HG03103 (cell line): ENCODE results near the gene VASH1.

Experiments
- ATAC-seq: cut with Tn5 transposase; IDR thresholded peaks from one replicate; pipeline ENCODE4 v1.9.1; 2021; ENCODE audit warnings: low read depth; ENCODE audit not compliant: unreplicated experiment

Gene VASH1

DNA sequence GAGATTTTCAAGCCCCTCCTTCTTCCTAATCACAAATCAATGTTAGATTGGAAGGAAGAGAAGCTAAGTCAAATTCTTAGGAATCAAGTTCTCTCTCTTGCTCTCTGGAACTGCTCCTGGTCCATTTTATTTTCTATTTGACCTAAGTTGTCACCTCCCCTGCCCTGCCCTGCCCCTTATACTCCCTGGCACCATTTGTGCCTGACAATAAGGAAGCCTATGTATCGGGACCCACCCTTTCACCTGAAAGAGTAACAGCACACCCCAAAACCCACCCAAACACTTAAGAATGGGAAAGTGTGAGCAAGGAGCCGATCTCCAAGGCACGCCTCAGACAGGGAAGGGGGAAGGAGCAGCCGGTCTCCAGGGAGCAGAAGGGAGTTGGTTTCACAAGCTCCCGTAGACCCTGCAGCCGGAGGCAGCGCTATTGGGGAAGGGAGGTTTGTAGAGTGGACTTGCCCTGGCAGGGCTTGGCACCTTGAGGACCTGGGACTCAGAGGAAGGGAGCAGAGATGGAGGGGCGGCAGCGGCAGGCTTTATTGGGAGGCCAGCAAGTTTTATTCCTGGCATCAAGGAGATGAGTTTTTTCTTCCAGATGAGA is 66.5 kb downstream of the VASH1 start:
- ATAC-seq, result no peak

DNA sequence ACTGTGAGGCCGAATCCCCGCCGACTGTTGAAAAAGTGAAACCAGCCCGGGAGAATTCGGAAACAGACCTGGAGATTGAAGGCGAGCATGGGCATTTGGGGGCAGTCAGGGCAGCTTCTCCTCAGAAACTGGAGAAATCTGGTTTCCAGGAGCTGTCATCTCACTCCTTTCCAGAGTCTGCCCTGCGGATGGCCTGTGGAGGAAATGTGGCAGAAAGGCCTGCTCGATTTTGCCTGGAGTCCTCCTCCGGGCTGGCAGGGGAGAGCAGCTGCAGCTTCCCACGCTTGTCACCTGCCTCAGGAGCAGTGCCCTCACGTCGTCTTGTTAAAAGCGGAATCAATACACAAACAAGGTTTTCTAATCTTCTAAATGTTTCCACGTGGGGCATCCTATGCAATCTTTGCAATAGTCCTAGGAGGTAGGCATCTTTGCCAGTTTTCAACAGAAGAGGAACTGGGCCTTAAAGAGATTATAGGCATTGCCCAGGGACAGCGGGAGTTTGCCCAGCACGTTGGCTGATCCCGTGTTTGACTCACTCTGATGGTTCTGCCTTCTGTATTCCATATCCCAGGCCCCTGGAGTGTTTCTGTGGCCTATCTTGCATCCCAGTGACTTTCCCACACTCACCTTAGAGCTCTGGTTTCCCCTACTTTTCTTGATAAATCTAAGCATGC is 67.2 kb downstream of the VASH1 start:
- no peak for ATAC-seq

DNA sequence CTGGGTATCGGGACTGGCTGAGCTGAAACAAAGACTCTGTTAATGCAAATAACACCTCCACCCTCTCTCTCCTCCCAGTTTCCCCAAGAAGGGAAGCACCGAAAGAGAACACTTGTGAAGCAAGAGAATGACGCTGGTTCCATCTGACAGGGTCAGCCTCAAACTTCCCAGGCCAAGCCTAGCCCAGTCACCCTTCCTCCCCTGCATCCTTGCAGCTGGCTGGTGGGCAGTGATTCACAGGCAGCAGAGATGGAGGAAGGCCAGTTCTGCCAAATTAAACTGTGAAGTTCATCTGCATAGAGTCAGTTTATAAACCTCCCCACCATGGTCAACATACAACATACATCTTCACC is 67.7 kb downstream of the VASH1 start:
- no peak for ATAC-seq

DNA sequence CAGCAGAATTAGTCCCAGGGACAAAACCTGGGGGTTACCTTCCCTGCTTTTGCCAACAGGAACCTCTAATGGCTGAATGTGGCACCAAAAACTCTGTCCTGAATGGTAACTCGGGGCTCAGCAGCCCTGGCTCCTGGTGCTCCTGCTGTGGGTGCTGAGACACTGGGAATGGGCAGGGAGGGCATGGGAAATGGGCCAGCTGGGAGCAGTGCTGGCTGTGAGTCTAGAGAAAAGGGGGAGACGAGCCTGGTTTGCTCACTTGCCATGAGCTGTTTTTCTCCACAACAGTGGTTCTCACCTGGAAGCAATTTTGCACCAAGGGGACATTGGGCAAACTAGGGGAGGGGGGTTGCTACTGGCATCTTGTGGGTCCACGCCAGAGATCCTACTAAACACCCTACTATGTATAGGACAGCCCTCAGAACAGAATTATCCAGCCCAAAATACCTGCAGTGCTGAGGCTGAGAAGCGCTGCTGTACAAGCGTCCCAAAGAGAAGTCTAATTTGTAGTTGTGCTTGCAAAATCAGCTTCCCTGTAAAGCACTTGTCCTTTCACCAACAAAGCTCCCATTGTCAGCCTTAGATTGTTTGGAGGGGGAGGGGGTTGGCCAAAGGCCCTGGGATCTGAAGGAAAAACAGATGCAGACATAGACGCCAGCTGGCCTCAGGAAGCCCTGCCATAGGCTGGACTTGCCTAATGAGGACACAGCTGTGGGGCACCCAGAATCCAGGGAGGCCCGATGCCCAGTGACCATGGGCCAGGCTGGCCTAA is 68.6 kb downstream of the VASH1 start:
- no peak for ATAC-seq

DNA sequence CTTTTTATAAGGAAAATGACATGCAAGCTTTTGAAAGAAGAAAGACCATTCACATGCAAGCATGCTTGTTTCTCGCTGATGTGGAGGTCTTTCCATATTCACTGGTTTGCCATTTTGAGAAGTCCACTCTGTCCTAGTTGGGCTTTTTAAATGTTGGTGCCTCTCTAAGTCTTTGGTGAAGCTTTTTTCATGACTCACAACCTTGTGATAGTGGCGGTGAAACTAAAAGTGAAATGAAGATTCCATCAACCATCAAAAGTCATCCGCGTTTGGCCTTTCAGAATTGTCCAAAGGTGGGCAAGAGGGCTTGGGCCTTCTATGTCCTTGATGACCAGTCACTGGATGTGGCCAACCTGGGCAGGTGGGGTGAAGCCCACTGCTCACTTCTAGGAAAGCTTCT is 69.3 kb downstream of the VASH1 start:
- no peak for ATAC-seq

DNA sequence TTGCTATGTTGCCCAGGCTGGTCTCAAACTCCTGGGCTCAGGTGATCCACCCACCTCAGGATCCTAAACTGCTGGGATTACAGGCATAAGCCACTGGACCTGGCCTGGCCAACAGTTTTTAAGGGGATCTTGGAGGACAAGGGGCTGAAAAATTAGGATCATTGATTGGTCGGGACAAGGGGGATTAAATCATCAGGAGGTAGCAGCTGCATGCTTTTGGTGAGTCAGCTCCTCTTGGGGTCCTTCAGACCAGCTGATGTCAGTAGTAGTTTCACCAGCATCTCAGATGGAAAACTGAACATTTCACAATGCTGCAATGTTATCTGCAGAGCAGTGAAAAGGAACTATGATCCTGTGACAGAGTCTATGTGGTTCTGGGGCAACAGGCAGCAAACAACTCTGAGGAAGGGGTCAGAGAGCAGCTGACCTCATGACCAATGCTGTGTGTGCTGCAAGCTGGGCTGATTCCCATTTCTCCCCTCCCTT is 71.3 kb downstream of the VASH1 start:
- no peak for ATAC-seq
